GM18505 (cell line): ENCODE results near the gene C16orf78.

Source experiments
- ATAC-seq: cut with Tn5 transposase; IDR thresholded peaks from one replicate; pipeline ENCODE4 v1.9.1; 2021; ENCODE audit not compliant: unreplicated experiment
- POLR2A ChIP-seq: IDR thresholded peaks from 4 replicates; pipeline ENCODE4 v1.6.1; 2011; ENCODE audit warnings: borderline replicate concordance; ENCODE audit not compliant: insufficient read depth, insufficient read length; ENCODE audit errors: extremely low read depth

The C16orf78 gene

GRCh38 chr16:49342336-49343265, 31.0 kb upstream of the C16orf78 start:
- ATAC-seq, result no peak
- no peak for TF ChIP-seq POLR2A

GRCh38 chr16:49343291-49343690, 30.3 kb upstream of the C16orf78 start:
- ATAC-seq, result no peak

GRCh38 chr16:49344401-49344800, 29.2 kb upstream of the C16orf78 start:
- no peak for TF ChIP-seq POLR2A
- no peak for ATAC-seq

More at GRCh38 chr16:49343291-49343690, 30.3 kb upstream of the C16orf78 start:
- no peak for TF ChIP-seq POLR2A

- no peak for TF ChIP-seq POLR2A
- no peak for ATAC-seq
These were observed 27.8 kb upstream of the C16orf78 start for GRCh38 chr16:49345829-49346228.

GRCh38 chr16:49346459-49346858, 27.1 kb upstream of the C16orf78 start:
- no peak for ATAC-seq

GRCh38 chr16:49347476-49347875, 26.1 kb upstream of the C16orf78 start:
- ATAC-seq, result no peak
- TF ChIP-seq POLR2A, result no peak

More at GRCh38 chr16:49346459-49346858, 27.1 kb upstream of the C16orf78 start:
- no peak for TF ChIP-seq POLR2A

- no peak for ATAC-seq
- no peak for TF ChIP-seq POLR2A
These were observed 25.0 kb upstream of the C16orf78 start for GRCh38 chr16:49348408-49349176.

GRCh38 chr16:49349446-49350168, 24.0 kb upstream of the C16orf78 start:
- no peak for ATAC-seq
- TF ChIP-seq POLR2A, result no peak

- no peak for ATAC-seq
- no peak for TF ChIP-seq POLR2A
These were observed 23.1 kb upstream of the C16orf78 start for GRCh38 chr16:49350265-49351095.

- no peak for TF ChIP-seq POLR2A
- no peak for ATAC-seq
These were observed 22.5 kb upstream of the C16orf78 start for GRCh38 chr16:49351096-49351487.

- ATAC-seq, result no peak
- TF ChIP-seq POLR2A, result no peak
These were observed 20.7 kb upstream of the C16orf78 start for GRCh38 chr16:49352892-49353291.

GRCh38 chr16:49353680-49354079, 19.9 kb upstream of the C16orf78 start:
- TF ChIP-seq POLR2A, result no peak
- ATAC-seq, result no peak
